Panc1 (cell line): ENCODE data around the gene GHDC. TPM values are rescaled to one million over a fixed set of nuclear protein-coding genes. Genes with fewer than 3 reads are reported as not detected.

Experiments
- ATAC-seq: fragments of 200-7000 bp; cut with Tn5 transposase; 2 replicates; pipeline ENCODE4 v1.9.1; 2020; ENCODE audit warnings: mild to moderate bottlenecking, moderate library complexity
- BruUV-seq: library from RNA; stranded (reverse); fragments of 400-500 nt; replicated peaks from 2 replicates; lab custom pipeline; 2021; lab: Mats Ljungman, UMichigan
- CTCF ChIA-PET: fragments of 300-600 bp; sonication (Branson Sonifier 250); formaldehyde crosslinking; loops from one replicate; lab custom pipeline; 2022; ENCODE audit warnings: antibody characterized with exemption; lab: Charles Lee
- POLR2A ChIA-PET: fragments of 300-600 bp; sonication (Branson Sonifier 250); formaldehyde crosslinking; loops from one replicate; lab custom pipeline; 2022; ENCODE audit warnings: antibody characterized with exemption; lab: Charles Lee
- DNase-seq: peaks from one replicate; pipeline ENCODE4 v3.0.0-alpha.2; 2010; ENCODE audit warnings: low read depth, low spot score
- H3K27ac ChIP-seq: 2 replicates; pipeline ENCODE4 v1.5.1; 2011; ENCODE audit warnings: mild to moderate bottlenecking, low read length, inconsistent platforms
- H3K27me3 ChIP-seq: fragments of 200-500 bp; sonication (Bioruptor generic); 2 replicates; pipeline ENCODE4 v1.6.0; 2014; ENCODE audit warnings: low read length, inconsistent platforms; ENCODE audit not compliant: control insufficient read depth, insufficient read depth
- H3K36me3 ChIP-seq: fragments of 200-500 bp; sonication (Bioruptor generic); 2 replicates; pipeline ENCODE4 v1.5.1; 2014; ENCODE audit warnings: inconsistent platforms, mild to moderate bottlenecking, low read length, moderate library complexity; ENCODE audit not compliant: control insufficient read depth, insufficient read depth
- H3K4me1 ChIP-seq: 2 replicates; pipeline ENCODE4 v1.5.1; 2011; ENCODE audit warnings: inconsistent platforms, mild to moderate bottlenecking, low read length, moderate library complexity; ENCODE audit not compliant: control insufficient read depth, insufficient read depth
- H3K4me3 ChIP-seq, 2 experiments: 2 replicates each; pipeline ENCODE4 v1.5.1; 2011 to 2012; ENCODE audit warnings: low read depth in 2 of 2, low read length in 2 of 2, mild to moderate bottlenecking in 2 of 2, inconsistent platforms in 1 of 2, moderate library complexity in 1 of 2
- H3K9me3 ChIP-seq: fragments of 200-500 bp; sonication (Bioruptor generic); 2 replicates; pipeline ENCODE4 v1.5.1; 2014; ENCODE audit warnings: low read depth, mild to moderate bottlenecking, inconsistent platforms, low read length, moderate library complexity; ENCODE audit not compliant: control insufficient read depth, insufficient read depth
- CTCF ChIP-seq: fragments of 450-650 bp; IDR thresholded peaks from 2 replicates; pipeline ENCODE4 v1.5.1; 2017; ENCODE audit warnings: mild to moderate bottlenecking
- POLR2AphosphoS5 ChIP-seq: IDR thresholded peaks from 2 replicates; pipeline ENCODE4 v1.6.1; 2012; ENCODE audit warnings: mild to moderate bottlenecking, low read depth, low read length, moderate library complexity
- REST ChIP-seq, 2 experiments: IDR thresholded peaks; 2 replicates each; pipeline ENCODE4 v1.6.1; 2011 to 2012; ENCODE audit warnings: low read depth in 2 of 2, control low read depth in 1 of 2, low read length in 1 of 2, mild to moderate bottlenecking in 1 of 2, moderate library complexity in 1 of 2; ENCODE audit not compliant: insufficient read depth in 1 of 2
- SIN3A ChIP-seq: IDR thresholded peaks from 2 replicates; pipeline ENCODE4 v1.6.1; 2012; ENCODE audit warnings: low read depth, mild to moderate bottlenecking, low read length, moderate library complexity, borderline replicate concordance; ENCODE audit not compliant: insufficient read depth
- TCF7L2 ChIP-seq: IDR thresholded peaks from 2 replicates; pipeline ENCODE4 v1.6.1; 2011; ENCODE audit warnings: mild to moderate bottlenecking, low read depth, low read length, inconsistent platforms
- in situ Hi-C: cut with HindIII; loops from 2 replicates; pipeline ENCODE4 v1.10.0; 2016; ENCODE audit warnings: low sequenced_read_pairs, low pct_unique_long_range_greater_than_20kb
- intact Hi-C: fragments of 100-400 bp; cut with micrococcal nuclease; formaldehyde crosslinking; loops from one replicate; pipeline ENCODE4 v1.10.0; 2022; ENCODE audit not compliant: unreplicated experiment
- total RNA-seq: library from RNA; stranded (reverse); gene quantifications from one replicate; pipeline ENCODE4 v1.2.1, GENCODE V29; 2021; ENCODE audit not compliant: unreplicated experiment

The GHDC gene
- total RNA-seq, 1 experiment from 2014 or later = 21.8 TPM

- CTCF ChIA-PET = interaction anchor here (1.5 kb wide), 1 partner anchor 23 kb away, joined by 4 read pairs; no protein-coding TSS in a partner anchor
- no peaks in the 10 kb centered on the region for H3K9me3 ChIP-seq
- no peaks in the 10 kb centered on the region; the same call in 1 of the 2 replicates for H3K4me1 ChIP-seq
- in situ Hi-C loops = no loop called here
- DNase-seq (no peak), ATAC-seq (no peak)
- H3K4me3 ChIP-seq = no peak overlapping the region
- POLR2A ChIA-PET = interaction anchor here (0.7 kb wide), 1 partner anchor 71 kb away, joined by 3 read pairs; no protein-coding TSS in a partner anchor
- no peak for TF ChIP-seq REST (IDR thresholded peaks at IDR 0.05; ENCODE audit: insufficient read depth in 1 of 2, low read depth in 2 of 2, low read length in 1 of 2)
- no peak for TF ChIP-seq TCF7L2
- no peak for TF ChIP-seq CTCF
- no peak for TF ChIP-seq SIN3A
- no peak for TF ChIP-seq POLR2AphosphoS5
- intact Hi-C loops = no loop called here
- no peak overlapping the region for H3K27ac ChIP-seq
- no peaks in the 10 kb centered on the region for H3K36me3 ChIP-seq
- BruUV-seq = no TSS peak
- H3K27me3 ChIP-seq = no peaks in the 10 kb centered on the region
Measured at GRCh38 chr17:42198897-42199296, 4.6 kb upstream of the GHDC start.

GRCh38 chr17:42197564-42198156 is 3.4 kb upstream of the GHDC start:
- Histone ChIP-seq H3K27ac (no peak overlapping the region), H3K9me3 (no peaks in the 10 kb centered on the region), H3K4me1 (no peaks in the 10 kb centered on the region; the same call in 1 of the 2 replicates), H3K36me3 (no peaks in the 10 kb centered on the region), H3K4me3 (no peak overlapping the region), H3K27me3 (no peaks in the 10 kb centered on the region)
- no peak for DNase-seq
- BruUV-seq = no TSS peak
- no peak for ATAC-seq
- TF ChIP-seq REST (IDR thresholded peaks at IDR 0.05; ENCODE audit: insufficient read depth in 1 of 2, low read depth in 2 of 2, low read length in 1 of 2) = no peak
- no peak for TF ChIP-seq SIN3A
- no peak for TF ChIP-seq CTCF
- TF ChIP-seq TCF7L2 = no peak
- no peak for TF ChIP-seq POLR2AphosphoS5
- POLR2A ChIA-PET = no interaction called here
- intact Hi-C loops (no loop called here), in situ Hi-C loops (no loop called here)
- CTCF ChIA-PET = interaction anchor here (1.5 kb wide), 1 partner anchor 24 kb away, joined by 4 read pairs; no protein-coding TSS in a partner anchor
